Endothelial cell of umbilical vein (primary cell): ENCODE data around the gene PLRG1. TPM values are rescaled to one million over a fixed set of nuclear protein-coding genes. Genes with fewer than 3 reads are reported as not detected.

Experiments
- Bru-seq: library from RNA; stranded (reverse); fragments of 400-500 nt; gene quantifications from one replicate; lab custom pipeline; 2021; lab: Mats Ljungman, UMichigan
- BruChase-seq, 2 experiments: library from RNA; stranded (reverse); fragments of 400-500 nt; gene quantifications; one replicate each; lab custom pipeline; 2021; lab: Mats Ljungman, UMichigan
- BruUV-seq: library from RNA; stranded (reverse); fragments of 400-500 nt; replicated peaks from 2 replicates; lab custom pipeline; 2021; lab: Mats Ljungman, UMichigan
- CTCF ChIA-PET: fragments of 300-600, 350-600 bp; sonication (Branson Sonifier 250); formaldehyde crosslinking; loops from one replicate; lab custom pipeline; 2021; ENCODE audit warnings: antibody characterized with exemption, inconsistent platforms; lab: Charles Lee
- POLR2A ChIA-PET: fragments of 300-600, 350-600 bp; sonication (Branson Sonifier 250); formaldehyde crosslinking; loops from one replicate; lab custom pipeline; 2021; ENCODE audit warnings: antibody characterized with exemption, inconsistent platforms; lab: Charles Lee
- DNase-seq: peaks from one replicate; pipeline ENCODE4 v3.0.0-alpha.2; 2011; ENCODE audit warnings: low read depth, low spot score
- FAIRE-seq: peaks from 2 replicates; lab custom pipeline; 2011; peaks lifted over from hg19 to GRCh38; lab: Jason Lieb, UNC
- H2AFZ ChIP-seq: 2 replicates; pipeline ENCODE4 v1.6.0; 2012; ENCODE audit warnings: low read depth, low read length, control low read depth, inconsistent platforms
- H3K27ac ChIP-seq: 2 replicates; pipeline ENCODE4 v1.5.1; 2011; ENCODE audit warnings: low read depth, mild to moderate bottlenecking, control low read depth, low read length, moderate library complexity; ENCODE audit not compliant: insufficient read depth
- H3K27me3 ChIP-seq, 2 experiments: 2 replicates each; pipeline versions ENCODE4 v1.6.0 to v1.6.1; 2011; ENCODE audit warnings: low read length in 2 of 2, mixed read lengths in 1 of 2; ENCODE audit not compliant: control insufficient read depth in 2 of 2, insufficient read depth in 2 of 2
- H3K36me3 ChIP-seq, 2 experiments: 2 replicates in 1 of 2; 3 replicates in 1 of 2; pipeline ENCODE4 v1.5.1; 2011; ENCODE audit warnings: low read length in 2 of 2, mild to moderate bottlenecking in 1 of 2, moderate library complexity in 1 of 2; ENCODE audit not compliant: control insufficient read depth in 2 of 2, insufficient read depth in 2 of 2; ENCODE audit errors: extremely low read depth in 1 of 2
- H3K4me1 ChIP-seq: 3 replicates; pipeline ENCODE4 v1.5.1; 2011; ENCODE audit warnings: mild to moderate bottlenecking, low read length; ENCODE audit not compliant: control insufficient read depth, insufficient read depth; ENCODE audit errors: extremely low read depth
- H3K4me2 ChIP-seq: 2 replicates; pipeline ENCODE4 v1.6.1; 2011; ENCODE audit warnings: low read length, control low read depth, mixed read lengths; ENCODE audit not compliant: insufficient read depth
- H3K4me3 ChIP-seq, 3 experiments: fragments of 200-600 bp in 1 of 3; sonication (generic), shearing (Covaris generic) in 1 of 3; replicated peaks in 1 of 3; 2 replicates each; pipeline ENCODE4 v1.5.1; 2011 to 2016; ENCODE audit warnings: control low read depth in 3 of 3, low read length in 3 of 3, mild to moderate bottlenecking in 2 of 3, inconsistent platforms in 1 of 3, low read depth in 1 of 3, moderate library complexity in 1 of 3; ENCODE audit not compliant: insufficient read depth in 1 of 3
- H3K79me2 ChIP-seq: 2 replicates; pipeline ENCODE4 v1.6.0; 2012; ENCODE audit warnings: low read length, inconsistent platforms; ENCODE audit not compliant: control insufficient read depth, insufficient read depth
- H3K9ac ChIP-seq: replicated peaks from 2 replicates; pipeline ENCODE3; 2011; ENCODE audit warnings: low read length, control low read depth; ENCODE audit not compliant: insufficient read depth; ENCODE audit errors: extremely low read depth
- H3K9me1 ChIP-seq: replicated peaks from 3 replicates; pipeline ENCODE4 v1.6.0; 2011; ENCODE audit warnings: mild to moderate bottlenecking, low read length; ENCODE audit not compliant: control insufficient read depth, insufficient read depth; ENCODE audit errors: extremely low read depth
- H3K9me3 ChIP-seq: replicated peaks from 2 replicates; pipeline ENCODE4 v1.5.1; 2012; ENCODE audit warnings: low read length, inconsistent platforms; ENCODE audit not compliant: control insufficient read depth, insufficient read depth
- H4K20me1 ChIP-seq: replicated peaks from 2 replicates; pipeline ENCODE3; 2011; ENCODE audit warnings: mild to moderate bottlenecking, low read length; ENCODE audit not compliant: control insufficient read depth, insufficient read depth; ENCODE audit errors: extremely low read depth
- EZH2 ChIP-seq: IDR thresholded peaks from 2 replicates; pipeline ENCODE4 v1.6.1; 2012; ENCODE audit warnings: borderline replicate concordance, low read depth, mild to moderate bottlenecking, moderate library complexity, low read length, inconsistent platforms; ENCODE audit not compliant: severe bottlenecking
- FOS ChIP-seq: IDR thresholded peaks from 2 replicates; pipeline ENCODE4 v1.6.1; 2011; ENCODE audit warnings: mild to moderate bottlenecking, low read length, moderate library complexity, borderline replicate concordance; ENCODE audit not compliant: insufficient read depth
- GATA2 ChIP-seq: IDR thresholded peaks from 2 replicates; pipeline ENCODE4 v1.7.0; 2011; ENCODE audit warnings: low read depth, mild to moderate bottlenecking, moderate library complexity, mixed read lengths, low read length; ENCODE audit not compliant: insufficient read length, insufficient read depth
- JUN ChIP-seq: IDR thresholded peaks from 2 replicates; pipeline ENCODE4 v1.6.1; 2011; ENCODE audit warnings: borderline replicate concordance, low read depth; ENCODE audit not compliant: insufficient read length, insufficient read depth
- POLR2A ChIP-seq: IDR thresholded peaks from 2 replicates; pipeline ENCODE4 v1.6.1; 2012; ENCODE audit warnings: low read depth, mild to moderate bottlenecking, control low read depth, low read length
- POLR2AphosphoS5 ChIP-seq: IDR thresholded peaks from 2 replicates; pipeline ENCODE4 v1.6.1; 2012; ENCODE audit warnings: low read depth, mild to moderate bottlenecking, control low read depth, low read length, moderate library complexity; ENCODE audit not compliant: insufficient read depth
- dilution Hi-C: fragments of 300-500 bp; cut with MboI; formaldehyde crosslinking; loops from one replicate; pipeline ENCODE4 v1.15.0; 2019; ENCODE audit warnings: low sequenced_read_pairs; ENCODE audit not compliant: extremely low pct_ligation_motif_present
- intact Hi-C: fragments of 100-400 bp; cut with micrococcal nuclease; formaldehyde crosslinking; loops from one replicate; pipeline ENCODE4 v1.10.0; 2022
- long read RNA-seq: library from polyadenylated mRNA; stranded (forward); transcript quantifications from one replicate; pipeline ENCODE4 v2.0.0, GENCODE V29; 2021
- polyA minus RNA-seq, 3 experiments: library from RNA; depleted of rRNA, polyadenylated mRNA; stranded (reverse); fragments of >200 nt; gene quantifications; 1 replicate in 1 of 3; 2 replicates in 2 of 3; pipeline ENCODE4 v1.2.3, GENCODE V29; 2011
- polyA plus RNA-seq, 4 experiments: library from polyadenylated mRNA; depleted of rRNA in 3 of 4; stranded (reverse) in 3 of 4; unstranded in 1 of 4; fragments of >200 nt; gene quantifications; 2 replicates each; pipeline versions ENCODE4 v1.2.1 to v1.2.3, GENCODE V29; 2011 to 2012; ENCODE audit warnings: missing spikeins in 1 of 4
- total RNA-seq: library from RNA; stranded (reverse); gene quantifications from 2 replicates; pipeline ENCODE4 v1.2.3, GENCODE V29; 2021
- TF ChIP-seq, protein P1 (sequence below): IDR thresholded peaks from 2 replicates; pipeline ENCODE4 v1.6.1; 2011; ENCODE audit not compliant: insufficient read depth, insufficient read length

PLRG1 gene
- total RNA-seq (89.1 and 91.9 TPM in 2 replicates), polyA plus RNA-seq (48.9 and 50.9 TPM in 2 replicates), polyA minus RNA-seq (95.0 and 98.7 TPM in 2 replicates), Bru-seq, nascent RNA (percentile 90 among the genes with signal in this experiment), BruChase-seq, experiment 1, labeled RNA remaining after a 6-hour chase (percentile 90 among the genes with signal in this experiment), BruChase-seq, experiment 2, labeled RNA remaining after a 2-hour chase (percentile 87 among the genes with signal in this experiment)
- 64.9 and 71.8 TPM in 2 replicates for polyA plus RNA-seq (2011; cell fraction: cytosol; rRNA removed)
- 84.0 and 88.3 TPM in 2 replicates for polyA plus RNA-seq (2011; cell fraction: nucleus; rRNA removed)
- 65.6 and 85.7 TPM in 2 replicates for polyA plus RNA-seq (2012)
- polyA minus RNA-seq (2011; cell fraction: cytosol; rRNA and poly(A)+ RNA removed) = 19.7 TPM
- 32.8 and 73.5 TPM in 2 replicates for polyA minus RNA-seq (2011; cell fraction: nucleus; rRNA and poly(A)+ RNA removed)
- long read RNA-seq, transcript PLRG1-202 (15 exons, 3,351 nt) = major isoform, 153 of 189 reads
- long read RNA-seq, partial matches to known transcripts = 5 of 189 reads
- long read RNA-seq, other reads (novel, unspliced or antisense) = 28 of 189 reads

DNA sequence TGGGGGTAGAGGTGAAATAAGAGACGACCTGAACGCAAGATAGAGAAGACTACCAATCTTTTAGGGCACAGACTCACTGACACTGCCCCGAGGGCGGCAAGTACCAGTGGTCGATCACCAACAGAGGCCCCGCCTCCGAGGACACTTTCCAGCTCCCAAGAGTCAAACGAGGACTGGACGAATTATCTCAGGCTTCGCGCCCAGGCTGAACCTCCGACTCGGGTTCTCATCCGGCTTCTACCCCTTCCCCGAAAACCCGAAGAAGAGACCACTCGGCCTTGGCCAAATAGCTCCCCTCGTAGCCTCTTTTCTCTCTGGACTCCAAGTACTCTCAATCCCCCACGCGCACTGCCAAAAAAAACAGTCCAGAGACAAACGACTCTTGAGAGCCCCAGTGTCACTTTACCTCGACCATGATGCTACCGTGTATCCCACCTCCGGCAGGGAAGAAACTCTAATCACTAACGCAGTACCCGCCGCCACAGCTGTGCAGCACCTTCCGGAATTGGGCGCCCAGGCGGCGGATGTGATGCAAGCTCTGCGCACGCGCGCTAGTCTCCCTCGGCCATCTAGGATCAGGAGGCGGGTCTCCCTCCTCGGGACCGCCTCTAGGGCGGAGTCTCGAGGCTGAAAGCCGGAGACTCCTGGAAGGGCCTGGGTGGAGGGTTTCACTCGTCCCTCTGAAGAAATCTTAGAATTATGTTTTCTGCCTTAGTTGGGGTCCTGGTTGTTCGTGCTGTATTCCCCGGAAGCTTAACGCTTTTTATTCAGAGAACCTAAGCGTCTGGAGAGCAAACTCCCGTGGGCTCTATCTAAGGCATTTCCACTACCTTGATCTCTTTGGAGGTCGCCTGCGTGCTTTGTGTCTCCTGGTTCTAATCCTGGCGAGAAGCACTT is at the start of gene PLRG1:
Gene PLRG1 (minus strand): TSS at position 507 of the 897 bp plus-strand sequence. CDS start 92 bp downstream, at position 415.
- Histone ChIP-seq H3K27me3 (peaks cover 0 to under 1% of the 10 kb centered on the region in 2 experiments), H4K20me1 (peaks cover 4% of the 10 kb centered on the region), H3K4me1 (peaks cover 12% of the 10 kb centered on the region), H3K4me2 (peak within 1 kb of the TSS; percentile 96), H3K9me1 (no peaks in the 10 kb centered on the region), H3K79me2 (peaks cover 20% of the 10 kb centered on the region), H2AFZ (peak within 1 kb of the TSS; percentile 98), H3K36me3 (peaks cover 0 to 13% of the 10 kb centered on the region in 2 experiments), H3K9me3 (no peaks in the 10 kb centered on the region), H3K9ac (peak within 1 kb of the TSS; percentile 92), H3K4me3 (peak within 1 kb of the TSS; percentile 71 to 97 (median 96)), H3K27ac (peak within 1 kb of the TSS; percentile 78)
- intact Hi-C loops = loop anchor here (5.0 kb wide), 2 partner anchors 802 to 822 kb away; no protein-coding TSS in a partner anchor
- POLR2A ChIA-PET = interaction anchor here (1.0 to 1.1 kb wide), 2 partner anchors 9 to 14 kb away, joined by 3 read pairs; no protein-coding TSS in a partner anchor
- DNase-seq (peak; percentile 96), FAIRE-seq (peak; percentile 94)
- TSS peak; percentile 96 for BruUV-seq
- dilution Hi-C loops = no loop called here
- peak; percentile 89 for TF ChIP-seq POLR2AphosphoS5
- no peak for TF ChIP-seq GATA2
- no peak for TF ChIP-seq JUN
- TF ChIP-seq FOS = no peak
- TF ChIP-seq POLR2A = peak; percentile 93
- no peak for TF ChIP-seq EZH2
- TF ChIP-seq, protein P1, sequence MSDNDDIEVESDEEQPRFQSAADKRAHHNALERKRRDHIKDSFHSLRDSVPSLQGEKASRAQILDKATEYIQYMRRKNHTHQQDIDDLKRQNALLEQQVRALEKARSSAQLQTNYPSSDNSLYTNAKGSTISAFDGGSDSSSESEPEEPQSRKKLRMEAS = no peak
- CTCF ChIA-PET = interaction anchor here (0.6 to 2.1 kb wide), 8 partner anchors 9 to 803 kb away, joined by 3 to 37 read pairs (median 4); no protein-coding TSS in a partner anchor
